Stomach smooth muscle (tissue), 2 donors: ENCODE measurements around the gene SCT.

ENCODE experiments used
- H3K27ac ChIP-seq: one replicate; pipeline ENCODE4 v1.7.0; 2013; ENCODE audit warnings: mild to moderate bottlenecking, low read length, inconsistent platforms
- H3K27me3 ChIP-seq, 2 donors: one replicate each; pipeline ENCODE4 v1.7.0; 2013; ENCODE audit warnings: low read length in 2 of 2; ENCODE audit not compliant: insufficient read depth in 2 of 2, control insufficient read depth in 1 of 2
- H3K36me3 ChIP-seq, 2 donors: one replicate each; pipeline ENCODE4 v1.7.0; 2013; ENCODE audit warnings: low read length in 2 of 2; ENCODE audit not compliant: control insufficient read depth in 2 of 2, insufficient read depth in 2 of 2
- H3K4me1 ChIP-seq: one replicate; pipeline ENCODE4 v1.7.0; 2013; ENCODE audit warnings: low read length; ENCODE audit not compliant: control insufficient read depth, insufficient read depth
- H3K4me3 ChIP-seq, 2 donors: one replicate each; pipeline ENCODE4 v1.7.0; 2013; ENCODE audit warnings: low read length in 2 of 2
- H3K9ac ChIP-seq, 2 donors: one replicate each; pipeline ENCODE4 v1.7.0; 2013; ENCODE audit warnings: low read length in 2 of 2, mild to moderate bottlenecking in 1 of 2
- H3K9me3 ChIP-seq, 2 donors: one replicate each; pipeline ENCODE4 v1.7.0; 2013; ENCODE audit warnings: low read length in 2 of 2; ENCODE audit not compliant: control insufficient read depth in 2 of 2
- donor health status: healthy.
- donor health status: Pancreatic carcinoma.

The SCT gene

GRCh38 chr11:579830-580601 lies 47.0 kb downstream of the SCT start:
- Histone ChIP-seq H3K4me3 (no peak overlapping the region), H3K36me3 (peaks cover 12 to 14% of the 10 kb centered on the region in 2 donors), H3K4me1 (peaks cover 47% of the 10 kb centered on the region), H3K27ac (no peak overlapping the region), H3K9ac (peak overlapping the region in 1 of 2 donors; percentile 33), H3K27me3 (peaks cover 0 to under 1% of the 10 kb centered on the region in 2 donors), H3K9me3 (no peaks in the 10 kb centered on the region)

GRCh38 chr11:578276-579035 lies 48.5 kb downstream of the SCT start:
- peaks cover 51% of the 10 kb centered on the region for H3K4me1 ChIP-seq
- H3K27me3 ChIP-seq, result peaks cover 0 to 2% of the 10 kb centered on the region in 2 donors
- no peak overlapping the region for H3K27ac ChIP-seq
- H3K9ac ChIP-seq, result no peak overlapping the region
- no peaks in the 10 kb centered on the region for H3K9me3 ChIP-seq
- H3K4me3 ChIP-seq, result peak overlapping the region; percentile 95 to 96
- peaks cover 6 to 7% of the 10 kb centered on the region in 2 donors for H3K36me3 ChIP-seq

GRCh38 chr11:577611-577894 lies 49.4 kb downstream of the SCT start:
- H3K9ac ChIP-seq, result peak overlapping the region; percentile 89 to 94
- no peaks in the 10 kb centered on the region for H3K9me3 ChIP-seq
- H3K4me1 ChIP-seq, result peaks cover 51% of the 10 kb centered on the region
- peaks cover 0 to 2% of the 10 kb centered on the region in 2 donors for H3K27me3 ChIP-seq
- no peak overlapping the region for H3K27ac ChIP-seq
- H3K36me3 ChIP-seq, result peaks cover 4% of the 10 kb centered on the region in 2 donors
- peak overlapping the region; percentile 95 to 96 for H3K4me3 ChIP-seq

- H3K27ac ChIP-seq, result peak overlapping the region; percentile 49
- H3K9ac ChIP-seq, result peak overlapping the region; percentile 89 to 94
- peaks cover 4% of the 10 kb centered on the region in 2 donors for H3K36me3 ChIP-seq
- H3K27me3 ChIP-seq, result peaks cover 0 to 2% of the 10 kb centered on the region in 2 donors
- peaks cover 51% of the 10 kb centered on the region for H3K4me1 ChIP-seq
- H3K4me3 ChIP-seq, result peak overlapping the region; percentile 95 to 96
- no peaks in the 10 kb centered on the region for H3K9me3 ChIP-seq
Measured at GRCh38 chr11:576811-577610, 50.0 kb downstream of the SCT start.
